ENCODE results near the gene PC. TPM values are rescaled to one million over a fixed set of nuclear protein-coding genes. Genes with fewer than 3 reads are reported as not detected.

PC gene
- polyA plus RNA-seq, 1 donor: 25.4 TPM

DNA sequence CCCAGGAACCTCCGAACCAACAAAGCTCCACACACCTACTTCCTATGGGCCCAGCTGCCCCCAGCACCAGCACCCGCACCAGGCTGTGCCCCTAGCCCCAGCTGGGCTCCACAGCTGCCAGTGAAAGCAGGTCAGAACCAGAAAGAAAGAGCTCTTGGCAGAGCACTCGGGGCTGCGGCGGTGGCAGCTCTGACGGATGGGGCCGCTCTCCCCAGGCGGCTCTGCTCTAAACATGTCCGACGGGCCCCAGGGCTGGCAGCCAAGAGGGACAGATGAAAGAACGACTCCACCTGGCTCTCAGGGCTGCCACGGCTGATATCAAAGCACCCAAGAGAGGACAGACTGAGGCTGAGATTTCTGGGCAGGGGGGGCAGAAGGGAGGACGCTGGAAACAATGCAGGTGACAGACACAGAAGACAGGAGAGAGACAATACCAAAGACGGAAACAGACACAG, 75.6 kb downstream of the PC start:
- DNase-seq: no peak

DNA sequence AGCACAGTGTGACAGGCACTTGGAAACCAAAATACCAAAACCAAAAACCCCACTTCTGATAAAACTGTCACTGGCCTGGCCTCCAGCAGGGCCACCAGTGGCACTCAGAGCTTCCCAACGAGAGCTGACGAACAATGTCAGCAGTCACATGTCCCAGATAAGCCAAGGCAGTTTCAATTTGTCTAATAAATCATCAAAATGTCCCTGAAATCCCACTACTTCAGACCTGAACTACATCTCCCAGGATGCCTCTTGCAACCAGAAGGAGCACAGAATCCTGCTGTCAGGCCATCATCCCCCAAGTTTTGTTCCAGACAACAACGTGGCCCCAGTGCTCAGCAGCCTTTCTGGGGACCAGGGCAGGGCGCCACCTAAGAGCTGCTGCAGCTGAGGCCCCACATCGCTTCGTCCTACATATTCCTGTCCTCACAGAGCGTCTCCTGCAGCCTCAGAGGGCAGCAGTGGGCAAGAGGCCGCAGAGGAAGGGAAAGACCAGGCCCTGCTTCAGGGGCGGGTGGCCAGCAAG, 76.2 kb downstream of the PC start:
- no peak for DNase-seq

DNA sequence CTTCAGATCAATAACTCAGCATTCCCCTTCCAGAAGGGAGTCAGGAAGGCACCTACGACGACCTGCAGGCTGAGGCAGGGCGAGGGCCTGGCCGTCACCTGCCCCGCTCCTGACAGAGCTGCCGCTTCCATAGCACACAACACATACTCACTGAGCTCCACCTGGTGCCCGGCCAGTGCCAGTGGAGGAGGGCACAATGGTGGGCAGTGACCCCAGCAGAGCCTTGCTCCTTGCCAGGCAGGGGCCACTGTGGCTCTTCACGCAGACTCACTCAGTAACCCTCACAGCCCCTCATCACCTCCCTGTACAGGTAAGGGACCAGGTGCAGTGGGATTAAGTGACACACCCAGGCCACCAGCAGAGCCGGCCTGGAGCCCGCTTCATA, 76.7 kb downstream of the PC start:
- no peak for DNase-seq

- DNase-seq: no peak
These were observed 77.4 kb downstream of the PC start for GRCh38 chr11:66880496-66881450.

- no peak for DNase-seq
These were observed 78.2 kb downstream of the PC start for GRCh38 chr11:66879999-66880398.

DNA sequence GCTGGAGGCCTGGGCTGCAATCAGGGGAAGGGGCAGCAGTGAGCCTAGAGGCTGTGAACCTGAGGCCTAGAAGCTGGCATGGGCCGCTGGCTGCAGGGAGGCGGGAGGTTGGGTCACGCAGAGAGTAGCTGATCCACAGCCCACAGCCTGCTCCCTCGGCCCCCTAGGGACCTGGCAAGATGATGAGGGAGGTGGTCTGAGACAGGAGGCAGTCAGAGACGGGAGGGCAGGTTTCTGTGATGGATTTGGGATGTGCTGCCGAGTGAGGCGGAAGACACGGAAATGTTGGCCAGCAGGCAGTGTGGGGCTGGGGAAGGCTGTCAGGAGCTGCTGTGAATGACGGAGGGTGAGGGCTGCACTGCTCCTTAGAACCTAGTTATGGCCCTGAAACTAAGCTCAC, 78.6 kb downstream of the PC start:
- no peak for DNase-seq

GRCh38 chr11:66879000-66879399, 79.2 kb downstream of the PC start:
- DNase-seq: no peak

DNA sequence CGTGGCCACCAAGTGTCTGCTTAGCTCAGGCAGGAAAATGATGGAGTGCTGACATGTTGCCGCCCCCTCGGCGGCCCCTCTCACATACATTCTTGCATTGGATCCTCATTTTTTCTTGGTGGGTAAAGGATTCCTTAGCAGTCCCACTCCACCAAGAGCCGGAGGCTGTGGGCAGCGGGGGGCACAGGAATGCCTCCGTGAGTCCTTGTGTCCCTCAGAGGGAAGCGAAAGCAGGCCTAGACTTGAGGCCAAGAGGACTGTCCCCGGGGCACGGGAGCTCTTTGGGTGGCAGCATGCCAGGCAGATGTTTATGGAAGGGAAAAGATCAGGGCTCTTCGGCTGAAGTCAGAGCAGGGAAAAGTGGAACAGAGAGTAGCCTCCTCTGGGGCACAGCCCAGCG, 79.7 kb downstream of the PC start:
- DNase-seq: no peak

DNA sequence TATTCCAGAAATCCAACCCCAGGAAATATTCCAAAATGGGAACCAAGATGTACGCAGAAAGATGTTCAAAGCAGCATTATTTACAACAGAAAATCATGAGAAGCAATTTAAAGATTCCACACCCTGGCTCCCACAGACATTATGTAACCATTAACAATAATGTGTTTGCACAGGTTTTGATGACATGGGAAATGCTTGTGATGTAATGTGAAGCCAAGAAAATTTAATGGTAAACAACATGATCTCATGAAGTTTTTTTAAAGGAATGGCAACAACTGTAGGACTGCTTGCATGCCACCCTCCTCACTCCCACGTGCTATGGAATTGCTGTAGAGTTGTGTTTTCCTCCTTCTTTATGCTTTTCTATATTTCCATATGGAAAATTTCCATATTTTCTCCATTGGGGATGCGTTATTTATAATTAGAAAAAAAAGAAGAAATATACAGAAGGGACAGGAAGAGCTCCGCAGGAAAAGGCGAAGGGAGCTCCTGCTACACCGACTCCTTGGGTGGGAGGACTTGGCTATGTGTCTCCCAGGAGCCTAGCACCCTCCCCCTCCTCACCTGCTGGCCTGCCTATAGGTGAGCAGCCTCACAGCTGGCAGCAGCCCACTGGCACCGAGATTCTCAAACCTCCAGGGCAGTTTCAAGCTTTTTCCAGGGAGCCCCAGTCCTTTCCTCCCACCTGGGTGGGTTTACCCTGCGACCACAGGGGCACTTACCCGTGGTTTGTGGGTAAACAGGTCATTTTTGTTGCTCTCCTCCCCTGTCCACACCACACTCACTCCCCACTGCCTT, 80.4 kb downstream of the PC start:
- no peak for DNase-seq

DNA sequence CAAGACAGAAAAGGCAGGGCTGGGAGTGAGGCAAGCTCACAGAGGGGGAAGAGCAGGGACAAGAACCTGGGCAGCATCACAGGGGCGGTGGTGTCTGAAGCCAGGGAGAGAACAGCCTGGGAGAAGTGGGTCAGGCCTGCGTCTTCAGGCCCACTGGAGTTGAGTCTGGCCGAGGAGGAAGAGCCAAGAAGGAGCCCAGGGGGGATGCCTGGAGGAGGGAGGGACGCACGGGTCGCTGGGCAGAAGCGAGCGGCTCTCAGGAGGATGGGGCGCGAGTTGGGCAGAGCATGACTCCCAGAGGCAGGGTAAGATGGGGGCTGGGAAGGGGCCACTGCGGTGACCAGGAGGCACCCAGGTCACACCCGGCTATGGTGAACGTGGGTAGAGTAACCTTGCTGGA, 82.8 kb downstream of the PC start:
- DNase-seq: no peak

- DNase-seq: no peak
These were observed 84.0 kb downstream of the PC start for GRCh38 chr11:66874232-66874631.

DNA sequence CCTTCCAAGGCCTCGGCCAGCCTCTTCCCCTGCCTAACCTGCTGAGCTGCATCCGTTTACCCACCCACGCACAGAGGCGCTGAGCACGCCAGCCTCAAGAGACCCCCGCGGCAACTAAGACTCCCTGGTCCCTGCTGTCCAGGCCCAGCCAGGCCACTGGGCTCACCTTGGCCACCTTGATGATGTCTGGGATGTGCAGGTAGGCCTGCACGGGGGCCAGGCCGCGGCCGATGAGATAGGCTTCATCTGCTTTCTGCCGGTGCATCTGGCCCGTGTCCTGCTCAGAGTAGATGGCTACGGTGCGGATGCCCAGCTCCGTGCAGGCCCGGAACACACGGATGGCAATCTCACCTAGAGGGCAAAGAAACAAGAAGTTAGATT, 86.7 kb downstream of the PC start:
- no peak for DNase-seq

- DNase-seq: no peak
These were observed 87.3 kb downstream of the PC start for GRCh38 chr11:66870616-66871520.

DNA sequence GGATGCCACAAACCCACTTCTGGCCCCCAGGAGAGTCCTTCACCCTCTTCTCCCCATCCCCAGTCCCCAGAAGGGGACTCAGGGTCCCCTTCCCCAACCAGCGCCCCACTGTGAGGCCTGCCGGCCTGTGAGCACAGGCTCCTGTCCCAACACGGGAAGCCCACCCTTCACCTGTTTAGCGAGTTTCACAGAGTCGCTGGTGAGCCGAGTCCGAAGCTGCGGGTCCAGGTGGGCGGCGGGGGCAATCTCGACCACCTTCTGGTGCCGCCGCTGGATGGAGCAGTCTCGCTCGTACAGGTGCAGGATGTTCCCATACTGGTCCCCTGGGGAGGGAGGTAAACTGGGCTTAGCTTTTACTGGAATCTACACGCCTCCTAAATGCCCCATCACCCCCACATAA, 88.1 kb downstream of the PC start:
- no peak for DNase-seq

GRCh38 chr11:66869567-66869870, 88.7 kb downstream of the PC start:
- DNase-seq: no peak

DNA sequence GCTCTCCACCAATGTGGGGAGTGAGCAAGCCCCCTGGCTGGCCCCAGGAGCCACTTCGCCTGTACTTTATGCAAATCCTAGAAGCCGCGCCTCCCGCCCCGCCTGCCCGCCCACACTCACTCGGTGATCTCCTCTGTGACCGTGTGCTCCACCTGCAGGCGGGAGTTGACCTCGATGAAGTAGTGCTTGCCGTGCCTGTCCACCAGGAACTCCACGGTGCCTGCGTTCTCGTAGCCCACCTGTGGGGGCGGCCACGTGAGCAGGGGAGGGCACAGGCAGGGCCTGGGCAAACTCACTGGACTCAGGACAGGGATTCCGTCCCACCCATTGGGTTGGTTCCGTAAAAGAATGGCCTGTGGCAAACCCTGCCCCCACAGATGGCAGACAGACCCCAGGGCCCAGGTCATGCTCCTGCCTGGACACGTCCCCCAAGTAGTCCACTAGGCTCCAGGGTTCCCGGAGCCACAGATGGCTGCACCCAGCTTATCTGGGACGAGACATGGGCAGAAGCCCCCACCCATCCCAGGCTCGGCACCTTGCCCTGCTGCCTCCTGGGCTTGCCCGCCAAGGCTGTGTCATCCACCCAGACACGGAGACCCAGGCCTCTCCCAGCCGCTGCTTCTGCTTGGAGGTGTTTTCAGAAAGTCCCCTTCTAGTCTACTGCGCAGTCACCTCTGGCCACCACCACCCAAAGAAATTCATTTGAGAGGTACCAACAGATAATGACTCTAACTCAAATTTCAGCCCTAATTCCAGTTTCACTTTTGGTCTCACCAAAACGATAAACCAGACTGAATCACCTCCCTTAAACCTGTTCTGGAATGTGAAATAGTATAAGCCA, 89.2 kb downstream of the PC start:
- no peak for DNase-seq

DNA sequence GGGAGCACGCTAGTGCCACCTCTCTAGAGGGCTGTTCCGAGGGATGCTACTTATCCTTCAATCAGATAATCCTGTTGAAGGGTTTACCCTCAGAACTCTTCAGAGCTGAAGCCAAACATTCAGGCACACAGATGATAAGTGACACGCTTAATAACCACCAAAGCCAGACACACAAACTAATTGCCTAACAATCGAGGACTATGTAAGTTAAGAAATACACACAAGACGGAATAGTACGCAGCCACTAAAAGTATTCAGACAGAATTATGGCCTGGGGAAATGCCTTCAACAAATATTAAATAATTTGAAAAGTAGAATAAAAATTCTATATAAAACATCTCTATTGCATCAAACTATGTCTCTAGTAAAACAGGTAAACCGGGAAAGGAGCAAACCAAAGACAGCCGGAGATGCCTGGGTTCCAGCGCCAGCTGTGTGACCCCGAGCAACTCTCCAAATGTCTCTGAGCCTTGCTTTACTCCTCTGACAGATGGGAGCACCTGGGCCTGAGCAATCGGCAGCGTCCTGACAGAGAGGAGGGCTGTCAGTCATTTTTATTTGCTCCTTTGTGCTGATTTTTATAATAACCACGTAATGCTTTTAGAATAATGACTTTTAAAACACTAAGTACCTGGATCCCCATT, 90.0 kb downstream of the PC start:
- no peak for DNase-seq

DNA sequence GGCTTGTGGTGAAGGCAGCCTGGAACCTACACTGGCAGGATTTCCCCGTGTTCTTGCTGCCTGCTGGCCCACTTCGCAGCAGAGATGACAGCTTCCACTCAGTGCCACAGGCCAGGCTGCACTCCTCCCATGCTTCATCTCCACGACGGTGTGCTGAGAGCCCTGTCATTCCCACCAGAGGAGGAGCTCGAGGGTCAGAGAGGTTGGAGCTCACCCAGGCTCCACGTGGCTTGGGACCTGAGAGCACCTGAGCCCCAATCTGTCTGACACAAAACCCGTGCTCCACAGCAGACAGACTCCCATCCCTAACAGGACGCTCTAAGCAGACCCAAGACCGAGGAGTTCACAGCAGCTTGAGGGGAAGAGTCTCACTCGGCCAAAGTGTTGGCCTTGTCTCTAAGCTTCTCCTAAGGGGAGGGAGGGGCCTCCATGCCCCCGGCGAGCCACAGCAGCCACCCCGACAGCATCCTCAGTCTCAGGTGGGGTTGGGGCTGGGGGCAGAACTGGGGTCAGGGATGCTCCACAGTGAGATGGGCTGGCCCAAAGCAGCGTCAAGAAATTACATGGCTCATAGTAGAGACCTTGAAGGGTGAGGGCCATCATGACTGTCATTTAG, 90.7 kb downstream of the PC start:
- DNase-seq: no peak

DNA sequence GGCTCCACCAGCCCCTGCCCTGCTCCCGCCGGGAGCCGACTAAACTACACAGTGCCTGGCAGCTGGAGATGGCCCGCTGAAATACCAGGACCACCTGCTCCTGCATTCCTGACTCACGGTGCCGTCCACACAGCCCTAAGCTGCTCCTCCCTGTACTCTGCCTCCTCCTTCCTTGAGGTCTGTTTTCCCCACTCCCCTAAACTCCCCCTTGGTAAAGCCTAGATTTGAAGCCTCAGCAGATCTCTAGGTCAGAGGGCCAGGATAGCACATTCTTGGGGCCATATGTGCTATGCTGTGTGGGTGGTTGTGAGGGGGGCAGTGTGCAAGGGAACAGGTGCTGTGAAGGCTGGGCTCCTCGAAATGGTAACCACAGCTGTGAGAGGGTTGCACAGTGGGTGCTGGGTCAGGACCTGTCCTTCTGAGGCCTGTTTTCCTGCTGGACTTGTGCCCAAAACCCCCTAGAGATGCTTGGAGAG, 91.6 kb downstream of the PC start:
- DNase-seq: no peak

DNA sequence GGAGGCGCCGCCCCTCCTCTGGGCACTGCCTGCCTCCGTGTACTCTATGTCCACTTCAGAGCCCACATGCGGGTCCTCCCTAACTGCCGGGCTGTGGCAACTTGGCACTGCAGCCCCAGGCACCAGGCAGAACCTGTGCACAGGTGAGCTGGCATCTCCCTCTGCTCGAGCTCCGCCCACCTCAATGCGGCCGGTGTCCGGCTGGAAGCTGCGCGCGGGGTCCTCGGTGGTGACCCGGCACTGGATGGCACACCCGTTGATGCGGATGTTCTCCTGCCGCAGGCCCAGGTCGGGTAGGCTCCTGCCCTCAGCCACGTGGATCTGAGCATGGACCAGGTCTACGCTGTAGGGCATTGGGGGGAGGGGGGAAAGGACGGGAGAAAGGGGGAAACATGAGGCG, 92.2 kb downstream of the PC start:
- DNase-seq: no peak
